AG10803 (cell line): ENCODE results near the gene IGF2R.

ENCODE experiments used
- DNase-seq: peaks from one replicate; pipeline ENCODE4 v3.0.0; 2010; ENCODE audit warnings: low read depth
- H3K4me3 ChIP-seq: 2 replicates; pipeline ENCODE4 v1.5.1; 2011; ENCODE audit warnings: mild to moderate bottlenecking, low read length, control low read depth
- CTCF ChIP-seq: conservative IDR thresholded peaks from 2 replicates; pipeline ENCODE4 v1.5.1; 2011; ENCODE audit warnings: mild to moderate bottlenecking, low read length, control low read depth, inconsistent platforms

IGF2R gene

GRCh38 chr6:159981071-159981402 is 12.2 kb downstream of the IGF2R start:
- no peak for DNase-seq
- TF ChIP-seq CTCF = no peak
- H3K4me3 ChIP-seq = no peak overlapping the region

- TF ChIP-seq CTCF = no peak
- peak; percentile 73 for DNase-seq
- no peak overlapping the region for H3K4me3 ChIP-seq
These were observed 12.7 kb downstream of the IGF2R start for GRCh38 chr6:159981403-159982245.

- TF ChIP-seq CTCF = no peak
- peak; percentile 59 for DNase-seq
- H3K4me3 ChIP-seq = no peak overlapping the region
These were observed 14.0 kb downstream of the IGF2R start for GRCh38 chr6:159982731-159983506.

DNA sequence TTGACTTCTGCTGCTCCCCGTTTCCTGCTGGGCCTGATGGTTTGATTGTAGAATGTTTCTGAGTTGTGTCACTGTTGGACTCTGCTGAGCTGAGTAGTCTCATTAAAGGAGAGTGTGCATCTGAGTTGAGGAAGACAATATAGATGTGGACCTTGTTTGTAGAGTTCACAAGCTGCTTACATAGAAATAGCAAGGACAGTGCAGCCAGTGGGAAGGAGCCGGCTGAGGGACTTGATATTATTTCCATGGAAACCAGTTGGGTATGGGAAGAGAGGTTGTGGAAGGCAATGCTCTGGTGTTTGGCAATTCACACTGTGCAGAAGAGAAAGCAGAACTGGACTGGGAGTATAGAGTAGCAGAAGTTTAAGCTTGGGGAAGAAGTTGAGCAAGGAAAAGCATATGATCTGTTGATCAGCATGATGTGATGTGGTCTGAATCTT is 14.8 kb downstream of the IGF2R start:
- peak; percentile 36 for DNase-seq

DNA sequence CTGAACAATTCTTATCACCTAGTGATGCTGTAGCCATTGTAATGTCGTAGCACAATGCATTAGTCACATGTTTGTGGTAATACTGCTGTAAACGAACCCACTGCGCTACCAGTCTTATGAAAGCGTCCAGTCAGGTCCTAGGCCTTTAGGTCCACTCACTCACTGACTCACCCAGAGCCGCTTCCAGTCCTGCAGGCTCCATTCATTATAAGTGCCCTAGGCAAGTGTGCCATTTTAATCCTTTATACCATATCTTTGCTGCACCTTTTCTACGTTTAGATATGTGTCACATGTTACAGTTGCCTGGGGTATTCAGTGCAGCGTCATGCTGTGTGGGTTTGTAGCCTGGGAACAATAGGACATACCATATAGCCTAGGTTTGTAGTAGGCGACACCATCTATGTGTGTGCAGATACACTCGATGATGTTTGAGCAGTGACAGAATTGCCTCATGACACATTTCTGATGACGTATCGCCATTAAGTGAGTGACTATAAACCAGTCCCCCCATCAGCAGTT is 15.4 kb downstream of the IGF2R start:
- no peak overlapping the region for H3K4me3 ChIP-seq
- no peak for TF ChIP-seq CTCF
- peak; percentile 55 for DNase-seq

More for the DNA sequence above, 14.8 kb downstream of the IGF2R start:
- no peak for TF ChIP-seq CTCF
- no peak overlapping the region for H3K4me3 ChIP-seq

- peak; percentile 74 for DNase-seq
- H3K4me3 ChIP-seq = no peak overlapping the region
- no peak for TF ChIP-seq CTCF
These were observed 16.5 kb downstream of the IGF2R start for GRCh38 chr6:159985296-159985945.
